Measurements from ENCODE around the gene CASZ1.

The CASZ1 gene

DNA sequence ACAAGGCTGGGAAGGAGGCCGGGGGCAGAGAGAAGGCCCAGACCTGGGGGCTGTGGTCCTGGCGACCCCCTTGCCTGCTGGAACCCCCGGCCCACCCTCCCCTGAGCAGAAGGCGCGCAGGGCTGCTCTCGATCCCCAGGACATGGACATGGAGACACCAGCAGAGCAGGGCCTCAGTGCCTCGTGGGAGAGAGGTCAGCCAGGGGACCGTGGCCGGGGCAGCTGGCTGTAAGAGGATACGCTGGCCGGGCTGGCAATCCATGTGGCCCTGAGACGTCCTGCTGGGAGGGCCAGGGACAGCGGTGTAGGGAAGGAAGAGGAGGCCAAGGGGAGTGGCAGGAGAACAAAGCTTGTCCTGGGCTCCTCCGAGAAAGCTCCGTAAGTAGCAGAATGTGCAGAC, 132.2 kb downstream of the CASZ1 start:
- Histone ChIP-seq H3F3A (ENCODE audit: insufficient read depth) (no peaks in the 10 kb centered on the region), H3K9me3 (ENCODE audit: insufficient read depth, low read length) (no peaks in the 10 kb centered on the region), H3K4me2 (ENCODE audit: low read depth, low read length, poor library complexity, severe bottlenecking) (no peak overlapping the region), H3K9ac (ENCODE audit: low read length) (no peak overlapping the region), H3K79me2 (ENCODE audit: insufficient read depth, low read length) (no peaks in the 10 kb centered on the region), H3K9me2 (replicated peaks; ENCODE audit: insufficient read depth, low read length) (no peaks in the 10 kb centered on the region), H3K4me3 (ENCODE audit: insufficient read depth, low read length, poor library complexity, severe bottlenecking) (no peak overlapping the region), H4K20me1 (ENCODE audit: low read depth, low read length) (no peaks in the 10 kb centered on the region), H3K27me3 (ENCODE audit: low read length) (no peaks in the 10 kb centered on the region), H2AFZ (ENCODE audit: low read depth, low read length, severe bottlenecking) (no peak overlapping the region), H3K27ac (ENCODE audit: low read depth, low read length) (no peak overlapping the region), H3K36me3 (ENCODE audit: low read length) (no peaks in the 10 kb centered on the region)
- TF ChIP-seq EZH2phosphoT487 (conservative IDR thresholded peaks at IDR 0.05; ENCODE audit: low read length) (no peak), CTCF (IDR thresholded peaks at IDR 0.05; ENCODE audit: insufficient read depth, low read length, poor library complexity, severe bottlenecking) (no peak)

- no peak overlapping the region for H2AFZ ChIP-seq (ENCODE audit: low read depth, low read length, severe bottlenecking)
- H3K9me3 ChIP-seq (ENCODE audit: insufficient read depth, low read length): no peaks in the 10 kb centered on the region
- H4K20me1 ChIP-seq (ENCODE audit: low read depth, low read length): no peaks in the 10 kb centered on the region
- no peaks in the 10 kb centered on the region for H3K27me3 ChIP-seq (ENCODE audit: low read length)
- H3K4me3 ChIP-seq (ENCODE audit: insufficient read depth, low read length, poor library complexity, severe bottlenecking): no peak overlapping the region
- no peaks in the 10 kb centered on the region for H3K36me3 ChIP-seq (ENCODE audit: low read length)
- no peaks in the 10 kb centered on the region for H3F3A ChIP-seq (ENCODE audit: insufficient read depth)
- no peak overlapping the region for H3K9ac ChIP-seq (ENCODE audit: low read length)
- TF ChIP-seq CTCF (IDR thresholded peaks at IDR 0.05; ENCODE audit: insufficient read depth, low read length, poor library complexity, severe bottlenecking) (no peak), EZH2phosphoT487 (conservative IDR thresholded peaks at IDR 0.05; ENCODE audit: low read length) (no peak)
- H3K27ac ChIP-seq (ENCODE audit: low read depth, low read length): no peak overlapping the region
- no peaks in the 10 kb centered on the region for H3K79me2 ChIP-seq (ENCODE audit: insufficient read depth, low read length)
- no peaks in the 10 kb centered on the region for H3K9me2 ChIP-seq (replicated peaks; ENCODE audit: insufficient read depth, low read length)
- H3K4me2 ChIP-seq (ENCODE audit: low read depth, low read length, poor library complexity, severe bottlenecking): no peak overlapping the region
Observed at GRCh38 chr1:10663678-10664035, 132.8 kb downstream of the CASZ1 start.

DNA sequence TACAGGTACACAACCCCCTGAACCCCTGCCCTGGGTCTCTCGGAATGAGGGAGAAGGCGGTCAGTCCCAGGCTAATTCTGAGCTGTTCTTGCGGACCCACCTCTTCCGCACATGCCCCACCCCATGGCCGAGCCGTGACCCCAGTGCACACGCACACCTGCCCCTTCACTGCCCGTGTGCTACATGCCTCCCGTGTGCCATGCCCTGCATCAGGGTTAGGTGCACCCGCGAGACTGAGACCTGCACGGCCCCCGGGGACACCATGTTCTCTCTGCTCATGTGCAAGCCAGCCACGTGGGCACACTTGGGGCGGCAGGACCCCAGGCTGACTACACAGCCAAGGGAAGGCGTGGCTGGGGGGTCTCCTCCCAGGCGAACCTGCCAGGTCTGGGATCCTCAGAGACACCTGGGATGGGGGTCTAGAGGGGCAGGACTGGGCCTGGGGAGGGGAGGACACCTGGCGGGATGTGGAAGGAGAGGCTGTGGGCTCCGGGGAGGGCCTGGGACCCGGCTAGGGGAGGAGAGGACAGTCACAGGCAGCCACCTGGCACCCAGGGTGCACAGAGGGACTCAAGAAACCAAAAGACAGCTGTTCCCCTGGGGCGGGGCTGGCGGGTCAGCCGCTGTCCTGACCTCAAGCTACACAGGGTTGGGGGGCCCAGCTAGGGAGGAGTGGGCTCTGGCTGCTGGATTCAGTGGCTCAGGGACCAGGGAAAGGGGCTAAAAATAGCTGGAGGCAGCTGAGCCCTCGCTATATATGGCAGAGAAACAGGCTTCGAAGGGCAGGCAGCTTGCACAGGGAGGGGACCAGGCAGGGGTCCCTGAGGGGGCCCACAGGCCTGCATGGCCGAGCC, 133.4 kb downstream of the CASZ1 start:
- H3K9me2 ChIP-seq (replicated peaks; ENCODE audit: insufficient read depth, low read length): no peaks in the 10 kb centered on the region
- H3K36me3 ChIP-seq (ENCODE audit: low read length): no peaks in the 10 kb centered on the region
- no peaks in the 10 kb centered on the region for H3K9me3 ChIP-seq (ENCODE audit: insufficient read depth, low read length)
- H2AFZ ChIP-seq (ENCODE audit: low read depth, low read length, severe bottlenecking): no peak overlapping the region
- TF ChIP-seq CTCF (IDR thresholded peaks at IDR 0.05; ENCODE audit: insufficient read depth, low read length, poor library complexity, severe bottlenecking) (no peak), EZH2phosphoT487 (conservative IDR thresholded peaks at IDR 0.05; ENCODE audit: low read length) (no peak)
- H4K20me1 ChIP-seq (ENCODE audit: low read depth, low read length): no peaks in the 10 kb centered on the region
- H3F3A ChIP-seq (ENCODE audit: insufficient read depth): no peaks in the 10 kb centered on the region
- no peak overlapping the region for H3K9ac ChIP-seq (ENCODE audit: low read length)
- H3K27me3 ChIP-seq (ENCODE audit: low read length): no peaks in the 10 kb centered on the region
- no peak overlapping the region for H3K27ac ChIP-seq (ENCODE audit: low read depth, low read length)
- H3K79me2 ChIP-seq (ENCODE audit: insufficient read depth, low read length): no peaks in the 10 kb centered on the region
- H3K4me3 ChIP-seq (ENCODE audit: insufficient read depth, low read length, poor library complexity, severe bottlenecking): no peak overlapping the region
- H3K4me2 ChIP-seq (ENCODE audit: low read depth, low read length, poor library complexity, severe bottlenecking): no peak overlapping the region
